IPS-20b (cell line): ENCODE measurements around the gene TNIP2.

Source experiments
- H3K27ac ChIP-seq: one replicate; pipeline ENCODE4 v1.5.1; 2013; ENCODE audit warnings: low read length
- H3K27me3 ChIP-seq: 2 replicates; pipeline ENCODE4 v1.6.1; 2013; ENCODE audit warnings: mild to moderate bottlenecking, low read length, inconsistent platforms; ENCODE audit not compliant: insufficient read depth
- H3K36me3 ChIP-seq: 2 replicates; pipeline ENCODE4 v1.6.1; 2013; ENCODE audit warnings: low read depth, mild to moderate bottlenecking, inconsistent platforms, low read length, moderate library complexity; ENCODE audit not compliant: insufficient read depth
- H3K4me1 ChIP-seq: 2 replicates; pipeline ENCODE4 v1.6.1; 2013; ENCODE audit warnings: mild to moderate bottlenecking, control low read depth, inconsistent platforms, low read length, moderate library complexity; ENCODE audit not compliant: insufficient read depth
- H3K4me3 ChIP-seq: 2 replicates; pipeline ENCODE4 v1.5.1; 2013; ENCODE audit warnings: mild to moderate bottlenecking, low read length, inconsistent platforms
- H3K9ac ChIP-seq: 2 replicates; pipeline ENCODE4 v1.6.1; 2013; ENCODE audit warnings: low read depth, mild to moderate bottlenecking, inconsistent platforms, low read length, moderate library complexity
- H3K9me3 ChIP-seq: 2 replicates; pipeline ENCODE4 v1.6.1; 2013; ENCODE audit warnings: mild to moderate bottlenecking, low read depth, low read length, inconsistent platforms; ENCODE audit not compliant: insufficient read depth

The TNIP2 gene

DNA sequence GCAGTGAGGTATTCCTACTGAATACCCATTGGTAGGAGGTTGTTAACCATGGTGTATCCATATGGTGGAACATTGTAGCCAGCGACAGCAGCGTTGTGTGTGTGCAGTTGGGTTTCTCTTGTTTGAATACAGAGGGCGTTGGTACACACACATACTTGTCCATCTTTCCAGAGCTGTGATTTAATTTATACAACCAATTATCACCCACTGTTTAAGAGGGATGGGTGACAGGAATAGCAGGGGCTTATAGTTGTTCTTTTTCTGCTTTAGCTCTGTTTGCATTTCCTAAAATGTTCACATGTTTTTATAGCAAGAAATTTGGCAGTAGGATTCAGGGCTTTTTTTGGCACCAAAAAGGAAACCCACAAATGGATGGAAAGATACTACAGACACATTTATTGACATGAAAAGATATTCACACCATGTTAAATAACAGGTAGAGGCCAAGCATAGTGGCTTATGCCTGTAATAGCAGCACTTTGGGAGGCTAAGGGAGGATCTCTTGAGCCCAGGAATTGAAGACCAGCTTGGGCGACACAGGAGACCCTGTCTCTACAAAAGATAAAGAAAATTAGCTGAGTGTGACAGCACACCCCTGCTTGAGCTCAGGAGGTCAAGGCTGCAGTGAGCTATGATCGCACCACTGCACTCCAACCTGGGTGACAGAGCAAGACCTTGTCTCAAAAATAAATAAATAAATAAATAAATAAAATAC is 60.6 kb downstream of the TNIP2 start:
- no peaks in the 10 kb centered on the region for H3K9me3 ChIP-seq
- H3K27ac ChIP-seq = no peak overlapping the region
- no peaks in the 10 kb centered on the region for H3K4me1 ChIP-seq

DNA sequence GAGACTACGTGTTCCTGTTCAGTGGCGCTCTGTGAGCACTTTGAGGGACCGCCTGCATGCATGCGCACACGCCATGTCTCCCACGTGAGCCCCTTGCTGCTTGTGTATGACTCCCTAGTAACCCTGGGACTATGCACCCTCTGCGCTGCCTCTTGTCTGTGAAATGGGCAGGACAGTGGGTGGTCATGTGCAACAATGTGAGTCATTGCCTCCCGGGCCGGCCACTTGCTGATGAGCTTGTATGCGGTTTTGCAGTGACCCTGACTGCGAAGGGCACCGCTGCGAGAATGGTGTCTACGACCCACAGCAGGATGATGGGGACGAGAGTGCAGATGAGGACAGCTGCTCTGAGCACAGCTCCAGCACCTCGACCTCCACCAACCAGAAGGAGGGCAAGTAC is 61.4 kb downstream of the TNIP2 start:
- no peaks in the 10 kb centered on the region for H3K4me1 ChIP-seq

More for the DNA sequence above, 60.6 kb downstream of the TNIP2 start:
- no peaks in the 10 kb centered on the region for H3K27me3 ChIP-seq
- H3K36me3 ChIP-seq = peaks cover 94% of the 10 kb centered on the region
- no peak overlapping the region for H3K9ac ChIP-seq
- no peak overlapping the region for H3K4me3 ChIP-seq

DNA sequence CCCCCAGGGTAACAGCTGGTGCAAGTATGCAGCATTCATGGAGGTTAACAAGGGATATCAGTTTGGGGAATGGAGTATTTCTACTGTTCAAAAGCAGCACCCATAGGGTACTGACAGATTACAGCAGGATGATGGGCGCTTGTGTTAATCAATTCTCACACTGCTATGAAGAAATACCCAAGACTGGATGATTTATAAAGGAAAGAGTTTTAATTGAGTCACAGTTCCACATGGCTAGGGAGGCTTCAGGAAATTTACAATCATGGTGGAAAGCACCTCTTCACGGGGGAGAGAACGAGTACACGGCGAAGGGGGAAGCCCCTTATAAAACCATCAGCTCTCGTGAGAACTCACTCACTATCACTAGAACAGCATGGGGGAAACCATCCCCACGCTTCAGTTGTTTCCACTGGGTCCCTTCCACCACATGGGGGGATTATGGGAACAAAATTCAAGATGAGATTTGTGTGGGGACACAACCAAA is 64.1 kb downstream of the TNIP2 start:
- H3K27ac ChIP-seq = no peak overlapping the region
- H3K36me3 ChIP-seq = peaks cover 88% of the 10 kb centered on the region

More for the DNA sequence above, 61.4 kb downstream of the TNIP2 start:
- Histone ChIP-seq H3K27ac (no peak overlapping the region), H3K9me3 (no peaks in the 10 kb centered on the region), H3K4me3 (no peak overlapping the region), H3K27me3 (no peaks in the 10 kb centered on the region), H3K9ac (no peak overlapping the region), H3K36me3 (peaks cover 94% of the 10 kb centered on the region)

More for the DNA sequence above, 64.1 kb downstream of the TNIP2 start:
- Histone ChIP-seq H3K27me3 (no peaks in the 10 kb centered on the region), H3K4me1 (no peaks in the 10 kb centered on the region), H3K4me3 (no peak overlapping the region), H3K9me3 (no peaks in the 10 kb centered on the region), H3K9ac (no peak overlapping the region)
